H1 (cell line): ENCODE measurements around the gene CPLANE2.

ENCODE experiments used
- POLR2A ChIP-seq, 2 experiments: IDR thresholded peaks; 1 replicate in 1 of 2; 2 replicates in 1 of 2; pipeline ENCODE4 v1.6.1; 2011; ENCODE audit warnings: low read depth in 2 of 2, low read length in 2 of 2, mild to moderate bottlenecking in 2 of 2; ENCODE audit errors: control extremely low read depth in 1 of 2
- TF ChIP-seq, protein P1 (sequence below), 3 experiments: IDR thresholded peaks; 1 replicate in 2 of 3; 2 replicates in 1 of 3; pipeline versions ENCODE4 v1.5.1 to v1.6.1; 2011; ENCODE audit warnings: low read length in 3 of 3, mild to moderate bottlenecking in 3 of 3, inconsistent platforms in 2 of 3, low read depth in 1 of 3, moderate library complexity in 1 of 3; ENCODE audit not compliant: insufficient read depth in 1 of 3; ENCODE audit errors: control extremely low read depth in 1 of 3

DNA sequence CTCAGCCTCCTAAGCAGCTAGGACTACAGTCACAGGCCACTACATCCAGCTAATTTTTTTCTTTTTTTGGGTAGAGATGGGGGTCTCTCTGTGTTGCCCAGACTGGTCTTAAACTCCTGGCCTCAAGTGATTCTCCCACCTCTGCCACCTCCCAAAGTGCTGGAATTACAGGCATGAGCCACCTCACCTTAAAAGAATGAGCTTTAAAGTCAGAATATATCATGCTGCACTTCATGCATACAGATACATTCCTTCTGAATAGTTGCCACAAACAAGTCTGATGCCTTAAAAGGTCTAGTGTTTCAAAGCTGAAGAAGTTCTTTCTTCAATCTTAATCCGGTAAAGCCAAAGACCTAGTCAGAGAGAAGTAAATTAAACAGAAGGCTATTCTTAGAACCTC is 23.8 kb upstream of the CPLANE2 start:
- TF ChIP-seq POLR2A (IDR thresholded peaks at IDR 0.05; ENCODE audit: control extremely low read depth in 1 of 2, low read depth in 2 of 2, low read length in 2 of 2): no peak
- TF ChIP-seq, protein P1, sequence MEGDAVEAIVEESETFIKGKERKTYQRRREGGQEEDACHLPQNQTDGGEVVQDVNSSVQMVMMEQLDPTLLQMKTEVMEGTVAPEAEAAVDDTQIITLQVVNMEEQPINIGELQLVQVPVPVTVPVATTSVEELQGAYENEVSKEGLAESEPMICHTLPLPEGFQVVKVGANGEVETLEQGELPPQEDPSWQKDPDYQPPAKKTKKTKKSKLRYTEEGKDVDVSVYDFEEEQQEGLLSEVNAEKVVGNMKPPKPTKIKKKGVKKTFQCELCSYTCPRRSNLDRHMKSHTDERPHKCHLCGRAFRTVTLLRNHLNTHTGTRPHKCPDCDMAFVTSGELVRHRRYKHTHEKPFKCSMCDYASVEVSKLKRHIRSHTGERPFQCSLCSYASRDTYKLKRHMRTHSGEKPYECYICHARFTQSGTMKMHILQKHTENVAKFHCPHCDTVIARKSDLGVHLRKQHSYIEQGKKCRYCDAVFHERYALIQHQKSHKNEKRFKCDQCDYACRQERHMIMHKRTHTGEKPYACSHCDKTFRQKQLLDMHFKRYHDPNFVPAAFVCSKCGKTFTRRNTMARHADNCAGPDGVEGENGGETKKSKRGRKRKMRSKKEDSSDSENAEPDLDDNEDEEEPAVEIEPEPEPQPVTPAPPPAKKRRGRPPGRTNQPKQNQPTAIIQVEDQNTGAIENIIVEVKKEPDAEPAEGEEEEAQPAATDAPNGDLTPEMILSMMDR (IDR thresholded peaks at IDR 0.05; ENCODE audit: control extremely low read depth in 1 of 3, insufficient read depth in 1 of 3, low read depth in 1 of 3, low read length in 3 of 3): no peak
